ENCODE data around the gene PCDHB4. TPM values are rescaled to one million over a fixed set of nuclear protein-coding genes. Genes with fewer than 3 reads are reported as not detected.

Gene PCDHB4
- polyA plus RNA-seq, 3 donors, result not detected

GRCh38 chr5:141105350-141105749 is 16.3 kb upstream of the PCDHB4 start:
- peaks cover 9 to 36% (median 31%) of the 10 kb centered on the region in 7 donors for H3K9me3 Mint-ChIP-seq
- H3K36me3 Mint-ChIP-seq, result no peaks in the 10 kb centered on the region
- Histone ChIP-seq H3K79me2 (ENCODE audit: insufficient read depth, low read length) (no peaks in the 10 kb centered on the region), H3K27ac (ENCODE audit: low read depth in 1 of 2, low read length in 2 of 2) (no peak overlapping the region), H3K4me2 (replicated peaks; ENCODE audit: extremely low read depth, low read length, poor library complexity, severe bottlenecking) (no peak overlapping the region), H2AFZ (ENCODE audit: insufficient read depth, low read depth, low read length, poor library complexity, severe bottlenecking) (no peak overlapping the region), H3K27me3 (ENCODE audit: control insufficient read depth in 2 of 2, insufficient read depth in 2 of 2, low read length in 2 of 2) (peaks cover 0 to 12% of the 10 kb centered on the region in 2 donors), H3K36me3 (replicated peaks in 1 of 2; ENCODE audit: control insufficient read depth in 1 of 2, insufficient read depth in 2 of 2, low read length in 2 of 2) (no peaks in the 10 kb centered on the region), H4K20me1 (ENCODE audit: insufficient read depth, low read length) (no peaks in the 10 kb centered on the region), H3K9me3 (replicated peaks in 1 of 2; ENCODE audit: control insufficient read depth in 1 of 2, insufficient read depth in 1 of 2, low read length in 2 of 2) (peaks cover 27 to 28% of the 10 kb centered on the region in 2 donors), H3K9ac (ENCODE audit: insufficient read depth, low read length, poor library complexity, severe bottlenecking) (no peak overlapping the region), H3K4me1 (ENCODE audit: control insufficient read depth in 1 of 2, insufficient read depth in 2 of 2, low read length in 2 of 2) (no peaks in the 10 kb centered on the region), H3K4me3 (replicated peaks in 1 of 3; ENCODE audit: low read depth in 2 of 3, low read length in 3 of 3) (no peak overlapping the region)
- intact Hi-C loops (cut with micrococcal nuclease), result no loop called here
- DNase-seq, result no peak
- no peak overlapping the region for H3K27ac Mint-ChIP-seq
- no peak overlapping the region for H3K4me3 Mint-ChIP-seq
- peaks cover 4 to 8% (median 6%) of the 10 kb centered on the region in 3 donors for H3K27me3 Mint-ChIP-seq (ENCODE audit: low read depth in 3 of 3)
- TF ChIP-seq CTCF (IDR thresholded peaks at IDR 0.05), result no peak
- WGBS (ENCODE audit: insufficient coverage), result 100% methylated on average over 1 of the region's 2 CpGs
- H3K4me1 Mint-ChIP-seq, result no peaks in the 10 kb centered on the region

- Histone ChIP-seq H3K27ac (ENCODE audit: low read depth in 1 of 2, low read length in 2 of 2) (no peak overlapping the region), H3K4me1 (ENCODE audit: control insufficient read depth in 1 of 2, insufficient read depth in 2 of 2, low read length in 2 of 2) (no peaks in the 10 kb centered on the region), H3K79me2 (ENCODE audit: insufficient read depth, low read length) (no peaks in the 10 kb centered on the region), H3K4me3 (replicated peaks in 1 of 3; ENCODE audit: low read depth in 2 of 3, low read length in 3 of 3) (no peak overlapping the region), H2AFZ (ENCODE audit: insufficient read depth, low read depth, low read length, poor library complexity, severe bottlenecking) (no peak overlapping the region), H3K27me3 (ENCODE audit: control insufficient read depth in 2 of 2, insufficient read depth in 2 of 2, low read length in 2 of 2) (peaks cover 0 to 7% of the 10 kb centered on the region in 2 donors), H3K9me3 (replicated peaks in 1 of 2; ENCODE audit: control insufficient read depth in 1 of 2, insufficient read depth in 1 of 2, low read length in 2 of 2) (peaks cover 23 to 31% of the 10 kb centered on the region in 2 donors), H4K20me1 (ENCODE audit: insufficient read depth, low read length) (no peaks in the 10 kb centered on the region), H3K4me2 (replicated peaks; ENCODE audit: extremely low read depth, low read length, poor library complexity, severe bottlenecking) (no peak overlapping the region), H3K36me3 (replicated peaks in 1 of 2; ENCODE audit: control insufficient read depth in 1 of 2, insufficient read depth in 2 of 2, low read length in 2 of 2) (no peaks in the 10 kb centered on the region), H3K9ac (ENCODE audit: insufficient read depth, low read length, poor library complexity, severe bottlenecking) (no peak overlapping the region)
- Mint-ChIP-seq H3K27me3 (ENCODE audit: low read depth in 3 of 3) (peaks cover 3 to 15% (median 12%) of the 10 kb centered on the region in 3 donors), H3K27ac (no peak overlapping the region), H3K9me3 (peaks cover 14 to 33% (median 26%) of the 10 kb centered on the region in 7 donors), H3K36me3 (no peaks in the 10 kb centered on the region), H3K4me3 (no peak overlapping the region), H3K4me1 (no peaks in the 10 kb centered on the region)
- intact Hi-C loops (cut with micrococcal nuclease), result no loop called here
- no peak for TF ChIP-seq CTCF (IDR thresholded peaks at IDR 0.05)
- no peak for DNase-seq
- WGBS (ENCODE audit: insufficient coverage), result no CpG with 5 or more reads among the region's 2 CpGs
These were observed 2.4 kb upstream of the PCDHB4 start for GRCh38 chr5:141119250-141119649.
